Keratinocyte (primary cell): ENCODE measurements around the gene CCDC127. TPM values are rescaled to one million over a fixed set of nuclear protein-coding genes. Genes with fewer than 3 reads are reported as not detected.

ENCODE experiments used
- DNase-seq: peaks from one replicate; pipeline ENCODE4 v3.0.0-alpha.2; 2011; ENCODE audit warnings: low read depth, missing footprints, low spot score
- FAIRE-seq: peaks from 2 replicates; lab custom pipeline; 2011; peaks lifted over from hg19 to GRCh38; lab: Jason Lieb, UNC
- H2AFZ ChIP-seq: 2 replicates; pipeline ENCODE4 v1.6.0; 2012; ENCODE audit warnings: low read length, control low read depth, inconsistent platforms; ENCODE audit not compliant: control insufficient read depth
- H3K27ac ChIP-seq: 2 replicates; pipeline ENCODE4 v1.5.1; 2011; ENCODE audit warnings: low read length; ENCODE audit not compliant: control insufficient read depth, insufficient read depth
- H3K27me3 ChIP-seq: 3 replicates; pipeline ENCODE4 v1.6.0; 2011; ENCODE audit warnings: low read length; ENCODE audit not compliant: control insufficient read depth, insufficient read depth; ENCODE audit errors: extremely low read depth
- H3K36me3 ChIP-seq, 2 experiments: 2 replicates in 1 of 2; 3 replicates in 1 of 2; pipeline ENCODE4 v1.5.1; 2011; ENCODE audit warnings: low read length in 2 of 2, mild to moderate bottlenecking in 1 of 2; ENCODE audit not compliant: control insufficient read depth in 2 of 2, insufficient read depth in 2 of 2; ENCODE audit errors: extremely low read depth in 1 of 2
- H3K4me1 ChIP-seq: 3 replicates; pipeline ENCODE4 v1.5.1; 2011; ENCODE audit warnings: low read length; ENCODE audit not compliant: control insufficient read depth, insufficient read depth; ENCODE audit errors: extremely low read depth
- H3K4me2 ChIP-seq: 3 replicates; pipeline ENCODE4 v1.6.0; 2011; ENCODE audit warnings: low read depth, low read length; ENCODE audit not compliant: control insufficient read depth, insufficient read depth; ENCODE audit errors: extremely low read depth
- H3K4me3 ChIP-seq, 3 experiments: fragments of 200-600 bp in 1 of 3; sonication (generic) in 1 of 3; 2 replicates in 2 of 3; 3 replicates in 1 of 3; pipeline ENCODE4 v1.5.1; 2011 to 2016; ENCODE audit warnings: low read length in 3 of 3, mild to moderate bottlenecking in 3 of 3, control low read depth in 2 of 3, inconsistent platforms in 1 of 3, low read depth in 1 of 3, mixed read lengths in 1 of 3, mixed run types in 1 of 3, moderate library complexity in 1 of 3; ENCODE audit not compliant: control insufficient read depth in 2 of 3, insufficient read depth in 2 of 3; ENCODE audit errors: extremely low read depth in 1 of 3
- H3K79me2 ChIP-seq: 2 replicates; pipeline ENCODE4 v1.6.0; 2012; ENCODE audit warnings: low read length; ENCODE audit not compliant: control insufficient read depth, insufficient read depth
- H3K9ac ChIP-seq: 3 replicates; pipeline ENCODE4 v1.6.0; 2011; ENCODE audit warnings: low read length; ENCODE audit not compliant: control insufficient read depth, insufficient read depth; ENCODE audit errors: extremely low read depth
- H3K9me1 ChIP-seq: 3 replicates; pipeline ENCODE4 v1.6.0; 2011; ENCODE audit warnings: low read length; ENCODE audit not compliant: control insufficient read depth, insufficient read depth; ENCODE audit errors: extremely low read depth
- H3K9me3 ChIP-seq: 2 replicates; pipeline ENCODE4 v1.5.1; 2012; ENCODE audit warnings: low read depth, low read length; ENCODE audit not compliant: control insufficient read depth
- H4K20me1 ChIP-seq: 3 replicates; pipeline ENCODE4 v1.6.0; 2011; ENCODE audit warnings: low read length; ENCODE audit not compliant: control insufficient read depth, insufficient read depth; ENCODE audit errors: extremely low read depth
- CTCF ChIP-seq, 3 experiments: IDR thresholded peaks in 1 of 3; conservative IDR thresholded peaks in 1 of 3; optimal IDR thresholded peaks in 1 of 3; 2 replicates in 2 of 3; 3 replicates in 1 of 3; pipeline versions ENCODE3 to v1.5.1; 2011; ENCODE audit warnings: low read length in 3 of 3, mild to moderate bottlenecking in 3 of 3, moderate library complexity in 2 of 3, control low read depth in 1 of 3, inconsistent platforms in 1 of 3; ENCODE audit not compliant: insufficient read depth in 2 of 3; ENCODE audit errors: extremely low read depth in 1 of 3
- EZH2 ChIP-seq: IDR thresholded peaks from one replicate; pipeline ENCODE4 v1.6.1; 2012; ENCODE audit warnings: inconsistent platforms, mild to moderate bottlenecking, low read length, moderate library complexity
- dilution Hi-C: fragments of 300-500 bp; cut with MboI; formaldehyde crosslinking; loops from one replicate; pipeline ENCODE4 v1.7.0; 2020; ENCODE audit warnings: low sequenced_read_pairs; ENCODE audit not compliant: extremely low pct_ligation_motif_present
- polyA plus RNA-seq, 5 experiments: library from polyadenylated mRNA; depleted of rRNA in 3 of 5; stranded (reverse) in 3 of 5; stranded (forward) in 1 of 5; unstranded in 1 of 5; fragments of >200 nt; gene quantifications; 1 replicate in 1 of 5; 2 replicates in 3 of 5; 3 replicates in 1 of 5; pipeline versions ENCODE4 v1.2.1 to v1.2.3, GENCODE V29; 2011 to 2012; ENCODE audit warnings: missing spikeins in 2 of 5, low read depth in 1 of 5, low replicate concordance in 1 of 5

Gene CCDC127
- polyA plus RNA-seq, 1 donor (not counting 4 experiments of a cell fraction or from before 2014, with no cell fraction given): 4.9 TPM

- no peaks in the 10 kb centered on the region for H3K9me3 ChIP-seq
- no peak overlapping the region for H3K4me3 ChIP-seq
- no peak overlapping the region for H3K27ac ChIP-seq
- no peak for DNase-seq
- H3K36me3 ChIP-seq: no peaks in the 10 kb centered on the region
- no peaks in the 10 kb centered on the region for H3K27me3 ChIP-seq
- dilution Hi-C loops: no loop called here
- H3K4me2 ChIP-seq: no peak overlapping the region
- no peak overlapping the region for H3K9ac ChIP-seq
- no peaks in the 10 kb centered on the region for H3K9me1 ChIP-seq
- H2AFZ ChIP-seq: no peak overlapping the region
- TF ChIP-seq EZH2 (no peak), CTCF (optimal IDR thresholded peaks at IDR 0.05 in 1 of 3, IDR thresholded peaks at IDR 0.05 in 1 of 3, conservative IDR thresholded peaks at IDR 0.05 in 1 of 3; ENCODE audit: extremely low read depth in 1 of 3, insufficient read depth in 2 of 3, low read length in 3 of 3) (no peak)
- no peak for FAIRE-seq
- H4K20me1 ChIP-seq: no peaks in the 10 kb centered on the region
- no peaks in the 10 kb centered on the region for H3K4me1 ChIP-seq
- no peaks in the 10 kb centered on the region for H3K79me2 ChIP-seq
Measured at GRCh38 chr5:154826-155225, 63.1 kb downstream of the CCDC127 start.

GRCh38 chr5:154236-154635 is 63.7 kb downstream of the CCDC127 start:
- H3K36me3 ChIP-seq: no peaks in the 10 kb centered on the region
- no peaks in the 10 kb centered on the region for H3K79me2 ChIP-seq
- H3K27ac ChIP-seq: no peak overlapping the region
- no peak overlapping the region for H3K4me3 ChIP-seq
- no peaks in the 10 kb centered on the region for H3K9me3 ChIP-seq
- no peaks in the 10 kb centered on the region for H4K20me1 ChIP-seq
- DNase-seq (no peak), FAIRE-seq (no peak)
- no peak overlapping the region for H2AFZ ChIP-seq
- no peak for TF ChIP-seq EZH2
- TF ChIP-seq CTCF (optimal IDR thresholded peaks at IDR 0.05 in 1 of 3, IDR thresholded peaks at IDR 0.05 in 1 of 3, conservative IDR thresholded peaks at IDR 0.05 in 1 of 3; ENCODE audit: extremely low read depth in 1 of 3, insufficient read depth in 2 of 3, low read length in 3 of 3): no peak
- H3K4me2 ChIP-seq: no peak overlapping the region
- H3K9ac ChIP-seq: no peak overlapping the region
- dilution Hi-C loops: no loop called here
- no peaks in the 10 kb centered on the region for H3K27me3 ChIP-seq
- H3K4me1 ChIP-seq: no peaks in the 10 kb centered on the region
- no peaks in the 10 kb centered on the region for H3K9me1 ChIP-seq
